Measurements from ENCODE around the gene SYT4.

SYT4 gene

GRCh38 chr18:43220691-43221090, 56.6 kb downstream of the SYT4 start:
- no peak for DNase-seq (ENCODE audit: low read depth in 3 of 3, low spot score in 1 of 3)

Measured in stimulated activated CD4-positive, alpha-beta T cell treated with anti-CD3 and anti-CD28 coated beads, TNF-alpha, amount 100 ng/mL, for 1 hour (primary cell).